Measurements from ENCODE around the gene CDK5RAP2. TPM values are rescaled to one million over a fixed set of nuclear protein-coding genes. Genes with fewer than 3 reads are reported as not detected.
A peak's percentile ranks its signal among the peaks of the same experiment; 100 is the strongest.
"Not testable (repeated sequence)": the region's sequence is repeated elsewhere in the genome, so short reads cannot be mapped to it uniquely, and the experiment has no call there.

The CDK5RAP2 gene
- total RNA-seq, 1 donor from 2014 or later = 27.4 TPM

DNA sequence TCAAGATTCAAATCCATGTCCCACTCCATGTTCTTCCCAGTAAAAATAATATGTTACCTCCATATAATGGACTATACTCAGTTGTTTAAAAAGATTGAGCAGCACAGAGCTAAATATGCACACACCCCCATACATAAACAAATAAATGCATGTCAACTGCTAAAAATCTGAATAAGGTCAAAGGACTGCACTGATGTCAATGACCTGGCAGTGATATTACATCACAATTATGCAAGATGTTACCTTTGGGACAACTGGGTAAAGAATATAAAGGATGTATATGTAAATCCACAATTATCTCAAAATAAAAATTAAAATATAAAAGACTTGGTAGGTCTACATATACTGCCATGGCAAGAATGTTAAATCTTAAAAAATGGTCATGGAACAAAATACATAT, 57.9 kb downstream of the CDK5RAP2 start:
- no peak for DNase-seq (ENCODE audit: low spot score)
- peak; percentile 61 for ATAC-seq

DNA sequence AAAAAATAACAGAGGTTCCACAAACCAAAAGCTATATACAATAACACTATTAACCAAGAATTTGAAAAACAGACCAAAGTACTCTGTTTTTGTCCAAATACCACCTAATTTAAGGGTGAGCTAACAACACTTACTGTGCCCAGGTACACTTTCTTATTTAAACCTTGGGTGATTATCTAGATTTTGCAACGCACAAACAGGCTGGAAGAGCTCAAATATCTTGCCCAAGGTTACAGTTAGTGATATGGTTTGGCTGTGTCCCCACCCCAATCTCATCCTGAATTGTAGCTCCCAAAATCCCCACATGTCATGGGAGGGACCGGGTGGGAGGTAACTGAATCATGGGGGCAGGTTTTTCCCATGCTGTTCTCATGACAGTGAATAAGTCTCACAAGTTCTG, 58.9 kb downstream of the CDK5RAP2 start:
- ATAC-seq = peak; percentile 53
- no peak for DNase-seq (ENCODE audit: low spot score)

DNA sequence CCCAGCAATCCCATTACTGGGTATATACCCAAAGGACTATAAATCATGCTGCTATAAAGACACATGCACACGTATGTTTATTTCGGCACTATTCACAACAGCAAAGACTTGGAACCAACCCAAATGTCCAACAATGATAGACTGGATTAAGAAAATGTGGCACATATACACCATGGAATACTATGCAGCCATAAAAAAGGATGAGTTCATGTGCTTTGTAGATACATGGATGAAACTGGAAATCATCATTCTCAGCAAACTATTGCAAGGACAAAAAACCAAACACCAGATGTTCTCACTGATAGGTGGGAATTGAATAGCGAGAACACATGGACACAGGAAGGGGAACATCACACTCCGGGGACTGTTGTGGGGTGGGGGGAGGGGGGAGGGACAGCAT, 64.0 kb downstream of the CDK5RAP2 start:
- not testable (repeated sequence) for DNase-seq (ENCODE audit: low spot score); ATAC-seq

DNA sequence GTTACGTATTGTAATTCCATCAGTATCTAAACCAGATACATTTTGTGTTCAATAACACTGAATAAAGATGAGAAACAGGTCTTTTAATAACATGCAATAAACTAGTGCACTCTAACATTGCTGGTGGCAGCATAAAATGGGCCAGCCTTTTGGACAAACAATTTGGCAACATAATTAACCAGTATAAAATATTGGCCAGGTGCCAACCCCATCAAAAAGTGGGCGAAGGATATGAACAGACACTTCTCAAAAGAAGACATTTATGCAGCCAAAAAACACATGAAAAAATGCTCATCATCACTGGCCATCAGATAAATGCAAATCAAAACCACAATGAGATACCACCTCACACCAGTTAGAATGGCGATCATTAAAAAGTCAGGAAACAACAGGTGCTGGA, 64.5 kb downstream of the CDK5RAP2 start:
- DNase-seq (ENCODE audit: low spot score); ATAC-seq: not testable (repeated sequence)

DNA sequence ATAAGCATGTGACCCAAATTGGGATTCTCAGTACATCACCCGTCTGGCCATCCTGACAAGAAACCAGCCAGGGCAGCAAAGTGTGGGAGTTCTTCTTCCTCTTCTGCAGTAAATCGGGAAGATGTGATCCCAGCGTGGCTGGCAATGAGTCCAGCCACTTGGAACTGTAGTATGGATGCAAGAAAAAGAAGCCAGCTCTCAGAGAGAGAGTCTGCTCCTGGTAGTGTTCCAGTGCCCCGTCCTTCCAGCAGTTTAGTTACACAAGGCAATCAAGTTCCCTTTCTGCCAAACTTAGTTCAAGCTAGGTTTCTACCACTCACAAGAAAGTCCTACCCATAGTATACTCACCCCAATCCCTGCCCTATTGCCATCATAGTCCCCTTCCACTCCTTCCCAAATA, 65.6 kb downstream of the CDK5RAP2 start:
- no peak for ATAC-seq
- no peak for DNase-seq (ENCODE audit: low spot score)

DNA sequence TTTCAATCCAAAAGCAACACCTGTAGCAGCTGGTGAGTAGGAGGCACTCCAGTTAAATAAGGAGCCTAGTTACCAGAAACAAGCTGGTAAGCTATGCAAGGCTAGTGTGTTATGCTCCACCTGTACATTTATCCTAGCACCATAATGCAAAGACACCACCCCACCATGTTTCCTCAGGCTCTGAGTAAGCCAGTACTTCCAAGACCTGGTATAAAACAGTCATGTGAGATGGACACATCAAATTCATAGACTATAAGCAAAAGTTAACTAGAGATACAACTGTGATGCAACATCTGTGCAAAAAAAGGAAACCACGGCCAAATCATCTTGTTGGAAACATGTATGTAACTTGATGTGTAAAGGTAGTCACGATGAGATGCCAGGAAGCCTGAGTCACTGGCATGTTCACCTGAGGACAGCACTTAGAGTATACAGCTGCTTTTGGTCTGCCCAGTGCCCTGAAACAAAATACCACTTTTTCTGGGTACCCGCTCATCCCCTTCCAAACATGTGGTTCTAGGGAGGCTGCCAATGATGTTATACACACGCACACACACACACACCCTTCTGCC, 66.1 kb downstream of the CDK5RAP2 start:
- ATAC-seq (no peak), DNase-seq (ENCODE audit: low spot score) (no peak)

DNA sequence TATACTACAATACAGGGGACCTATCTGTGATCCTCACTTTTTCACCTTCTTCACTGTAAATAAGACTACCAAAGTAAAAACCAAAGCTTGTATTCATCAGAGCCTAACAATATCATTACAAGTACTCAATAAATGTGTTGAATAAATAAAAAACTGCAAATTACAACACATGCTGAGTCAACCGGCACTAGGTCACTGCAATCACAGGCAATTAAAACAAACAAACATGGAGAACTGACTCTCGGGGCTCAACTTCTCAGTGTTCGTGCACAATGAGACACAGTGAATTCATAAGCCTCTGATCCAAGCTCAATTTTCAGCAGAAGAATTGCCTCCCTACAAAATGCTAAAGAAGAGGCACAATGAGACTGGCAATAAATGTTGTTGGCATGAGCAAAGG, 69.2 kb downstream of the CDK5RAP2 start:
- no peak for DNase-seq (ENCODE audit: low spot score)
- no peak for ATAC-seq

DNA sequence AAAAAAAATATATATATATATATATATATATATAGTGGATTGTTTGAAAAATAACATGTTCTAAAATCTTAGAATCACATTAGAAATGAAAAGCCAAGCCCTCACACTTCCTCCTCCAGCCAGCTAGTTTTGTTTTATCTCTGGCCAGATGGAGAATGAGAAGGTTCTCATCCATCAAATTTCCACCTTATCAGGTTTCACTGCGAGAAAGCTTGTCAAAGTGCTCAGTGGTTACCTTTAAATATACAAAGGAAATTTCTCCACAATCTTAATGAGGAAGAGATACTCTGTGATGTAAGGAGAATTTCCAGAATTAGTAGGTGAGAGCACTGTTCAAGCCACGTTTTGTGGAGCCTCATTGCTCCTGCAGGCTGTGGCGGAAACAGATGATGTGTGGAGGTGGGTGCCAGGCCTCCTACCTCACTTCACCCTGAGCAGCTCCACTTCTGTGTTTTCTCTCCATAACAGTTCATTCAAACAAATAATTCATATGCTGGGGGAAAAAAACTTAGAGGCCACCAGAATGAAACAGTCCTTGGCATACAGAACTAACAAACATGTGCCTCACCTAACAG, 71.9 kb downstream of the CDK5RAP2 start:
- ATAC-seq (no peak), DNase-seq (ENCODE audit: low spot score) (no peak)

DNA sequence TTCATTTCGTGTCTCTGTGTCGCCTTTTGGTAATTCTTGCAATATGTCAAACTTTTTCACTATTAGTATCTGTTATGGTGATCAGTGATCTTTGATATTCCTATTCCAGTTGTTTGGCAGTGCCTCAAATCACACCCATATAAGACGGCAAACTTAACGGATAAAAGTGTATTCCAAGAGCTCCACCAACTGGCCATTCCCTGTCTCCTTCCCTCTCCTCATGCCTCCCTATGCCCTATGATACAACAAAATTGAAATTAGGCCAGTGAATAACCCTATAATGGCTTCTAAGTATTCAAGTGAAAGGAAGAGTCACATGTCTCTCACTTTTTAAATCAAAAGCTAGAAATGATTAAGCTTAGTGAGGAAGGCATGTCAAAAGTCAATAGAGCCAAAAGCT, 74.8 kb downstream of the CDK5RAP2 start:
- DNase-seq (ENCODE audit: low spot score) (no peak), ATAC-seq (peak; percentile 96)

DNA sequence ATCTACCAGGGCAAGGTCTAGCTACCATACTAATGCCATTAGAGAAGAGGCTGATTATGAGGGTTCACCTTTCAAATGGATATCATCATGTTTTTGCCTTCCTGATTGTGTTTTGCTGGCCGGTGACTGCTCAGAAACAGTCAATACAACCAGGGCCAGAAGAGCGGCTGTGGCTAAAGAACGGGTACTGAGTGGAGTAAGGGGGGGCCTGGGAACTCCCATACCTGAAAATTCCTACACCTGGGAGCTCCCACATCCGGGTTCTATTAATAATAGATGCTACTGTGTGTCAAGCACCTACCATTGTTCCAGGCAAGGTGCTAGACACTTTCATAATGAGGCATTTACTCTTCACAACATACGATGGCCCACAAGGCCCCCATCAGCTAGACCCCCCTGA, 79.2 kb downstream of the CDK5RAP2 start:
- DNase-seq (ENCODE audit: low spot score) = no peak
- ATAC-seq = no peak

DNA sequence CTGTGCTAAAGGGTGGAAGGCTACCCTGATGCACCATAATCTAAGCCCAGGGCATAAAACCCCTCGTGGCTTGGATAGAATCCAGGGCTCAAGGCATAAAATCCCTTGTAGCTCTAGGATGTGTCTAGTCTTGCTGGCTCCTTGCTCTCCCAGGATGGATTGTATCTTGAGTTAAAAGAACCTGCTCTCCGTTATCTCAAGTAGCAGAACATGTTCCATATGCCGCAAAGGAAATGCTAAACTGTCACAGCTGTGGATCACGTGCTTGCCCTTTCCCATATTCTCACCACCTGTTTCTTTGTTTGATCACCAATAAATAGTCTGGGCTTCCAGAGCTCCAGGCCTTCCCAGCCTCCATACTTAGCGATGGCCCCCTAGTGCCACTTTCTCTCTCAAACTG, 82.1 kb downstream of the CDK5RAP2 start:
- DNase-seq (ENCODE audit: low spot score); ATAC-seq: not testable (repeated sequence)

DNA sequence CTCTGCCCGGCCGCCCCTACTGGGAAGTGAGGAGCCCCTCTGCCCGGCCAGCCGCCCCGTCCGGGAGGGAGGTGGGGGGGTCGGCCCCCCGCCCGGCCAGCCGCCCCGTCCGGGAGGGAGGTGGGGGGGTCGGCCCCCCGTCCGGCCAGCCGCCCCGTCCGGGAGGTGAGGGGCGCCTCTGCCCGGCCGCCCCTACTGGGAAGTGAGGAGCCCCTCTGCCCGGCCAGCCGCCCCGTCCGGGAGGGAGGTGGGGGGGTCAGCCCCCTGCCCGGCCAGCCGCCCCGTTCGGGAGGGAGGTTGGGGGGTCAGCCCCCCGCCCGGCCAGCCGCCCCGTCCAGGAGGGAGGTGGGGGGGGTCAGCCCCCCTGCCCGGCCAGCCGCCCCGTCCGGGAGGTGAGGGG, 83.5 kb downstream of the CDK5RAP2 start:
- not testable (repeated sequence) for DNase-seq (ENCODE audit: low spot score)

DNA sequence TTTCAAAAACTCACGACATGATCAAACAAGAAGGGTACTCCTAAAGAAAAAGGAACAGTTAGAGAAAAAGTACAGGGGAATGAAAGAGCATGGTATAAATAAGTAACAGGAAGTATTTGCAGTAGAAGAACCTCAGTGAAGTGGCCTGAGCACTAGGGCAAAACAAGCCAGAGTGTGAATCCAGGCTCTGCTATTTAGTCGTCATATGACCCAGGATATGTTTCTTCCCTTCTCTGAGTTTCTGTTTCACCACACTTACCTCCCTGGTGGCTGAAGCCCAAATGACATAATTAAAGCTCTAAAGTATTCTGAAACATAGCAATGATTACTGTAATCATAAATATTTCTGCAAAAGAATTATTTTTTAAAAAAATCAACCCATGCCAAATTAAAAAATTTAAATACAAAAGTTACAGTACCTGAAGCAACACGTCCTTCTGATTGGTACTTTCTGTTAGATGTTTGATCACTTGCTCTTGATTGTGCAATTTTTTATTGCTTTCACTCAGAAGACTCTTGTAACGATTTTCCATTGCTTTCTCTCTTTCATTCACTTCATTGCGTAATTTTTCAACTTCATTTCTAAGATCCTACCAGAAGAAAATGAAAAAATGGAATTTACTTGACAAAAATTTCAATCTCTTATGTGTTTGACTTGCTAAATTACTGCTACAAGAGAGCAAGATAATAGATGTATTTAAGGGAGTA, 88.9 kb downstream of the CDK5RAP2 start:
- peak; percentile 44 for ATAC-seq
- no peak for DNase-seq (ENCODE audit: low spot score)

More for the DNA sequence above, 83.5 kb downstream of the CDK5RAP2 start:
- not testable (repeated sequence) for ATAC-seq

DNA sequence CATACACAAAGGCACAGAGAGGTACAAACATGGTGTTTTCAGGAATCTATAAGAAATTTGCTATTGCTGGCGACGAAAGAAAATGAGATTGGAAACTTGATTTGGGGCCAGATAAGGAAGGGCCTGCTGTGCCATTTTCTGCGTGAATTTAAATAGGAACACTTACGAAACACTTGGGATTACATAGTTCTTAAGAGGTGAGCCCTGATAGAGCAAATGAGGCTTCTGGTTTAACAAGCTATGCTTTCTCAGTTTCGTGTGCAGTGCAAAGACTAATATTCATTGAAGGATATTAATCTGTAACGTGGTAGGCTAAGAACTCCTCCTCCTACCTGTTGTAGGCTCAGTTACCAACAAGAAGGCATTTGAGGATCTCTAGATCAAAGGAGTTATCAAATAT, 93.1 kb downstream of the CDK5RAP2 start:
- DNase-seq (ENCODE audit: low spot score) (no peak), ATAC-seq (no peak)

DNA sequence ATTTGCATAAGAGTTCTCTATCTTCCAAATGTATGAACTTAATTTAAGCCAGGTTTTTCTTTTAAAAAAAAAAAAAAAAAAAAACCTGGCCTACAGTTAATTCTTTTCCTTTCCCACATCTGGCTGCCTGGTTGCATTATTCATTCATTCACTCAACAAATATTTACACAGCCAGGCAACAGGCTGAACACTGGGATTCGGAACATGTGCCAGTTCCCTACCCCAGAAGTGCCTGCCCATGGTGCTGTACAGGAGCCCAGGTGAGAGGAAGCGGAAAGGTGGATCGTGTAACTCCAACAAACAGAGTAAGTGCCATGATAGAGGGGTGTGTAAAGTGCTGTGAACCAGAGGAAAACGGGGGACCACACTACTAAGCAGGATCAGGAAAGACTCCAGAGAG, 93.6 kb downstream of the CDK5RAP2 start:
- ATAC-seq (peak; percentile 91), DNase-seq (ENCODE audit: low spot score) (peak; percentile 66)

DNA sequence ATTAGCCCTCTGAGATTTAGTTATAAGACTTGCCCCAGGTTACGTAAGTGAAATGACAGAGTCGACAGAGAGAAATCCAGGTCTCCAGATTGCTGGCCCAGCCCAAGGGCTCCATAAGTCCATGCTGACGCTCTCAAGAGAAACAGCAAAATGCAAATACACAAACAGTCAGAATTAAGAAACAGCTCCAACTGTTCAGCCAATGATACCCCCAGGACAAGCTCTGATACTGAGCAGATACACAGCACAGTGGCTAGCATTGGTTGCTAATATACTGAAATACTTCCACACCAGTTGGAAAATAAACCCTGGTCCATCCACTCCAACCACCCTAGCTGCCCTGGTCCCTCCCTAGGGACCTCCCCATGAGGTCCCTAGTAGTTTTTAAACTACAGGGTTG, 94.2 kb downstream of the CDK5RAP2 start:
- peak; percentile 47 for ATAC-seq
- no peak for DNase-seq (ENCODE audit: low spot score)

DNA sequence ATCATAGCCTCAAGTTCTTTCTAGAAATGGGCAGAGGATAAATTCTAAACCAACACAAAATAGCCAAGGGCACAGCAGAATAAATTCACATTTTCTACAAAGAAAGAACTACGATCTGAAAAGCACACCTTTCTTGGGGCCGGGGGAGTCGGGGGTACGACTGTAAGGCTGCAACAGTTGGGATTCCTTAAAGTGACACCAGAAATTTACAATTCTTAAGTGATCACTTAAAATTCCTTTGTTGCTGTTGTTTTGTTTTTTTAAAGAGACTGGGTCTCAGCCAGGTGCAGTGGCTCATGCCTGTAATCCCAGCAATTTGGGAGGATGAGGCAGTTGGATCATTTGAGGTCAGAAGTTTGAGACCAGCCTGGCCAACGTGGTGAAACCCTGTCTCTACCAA, 95.8 kb downstream of the CDK5RAP2 start:
- no peak for ATAC-seq
- DNase-seq (ENCODE audit: low spot score) = no peak

DNA sequence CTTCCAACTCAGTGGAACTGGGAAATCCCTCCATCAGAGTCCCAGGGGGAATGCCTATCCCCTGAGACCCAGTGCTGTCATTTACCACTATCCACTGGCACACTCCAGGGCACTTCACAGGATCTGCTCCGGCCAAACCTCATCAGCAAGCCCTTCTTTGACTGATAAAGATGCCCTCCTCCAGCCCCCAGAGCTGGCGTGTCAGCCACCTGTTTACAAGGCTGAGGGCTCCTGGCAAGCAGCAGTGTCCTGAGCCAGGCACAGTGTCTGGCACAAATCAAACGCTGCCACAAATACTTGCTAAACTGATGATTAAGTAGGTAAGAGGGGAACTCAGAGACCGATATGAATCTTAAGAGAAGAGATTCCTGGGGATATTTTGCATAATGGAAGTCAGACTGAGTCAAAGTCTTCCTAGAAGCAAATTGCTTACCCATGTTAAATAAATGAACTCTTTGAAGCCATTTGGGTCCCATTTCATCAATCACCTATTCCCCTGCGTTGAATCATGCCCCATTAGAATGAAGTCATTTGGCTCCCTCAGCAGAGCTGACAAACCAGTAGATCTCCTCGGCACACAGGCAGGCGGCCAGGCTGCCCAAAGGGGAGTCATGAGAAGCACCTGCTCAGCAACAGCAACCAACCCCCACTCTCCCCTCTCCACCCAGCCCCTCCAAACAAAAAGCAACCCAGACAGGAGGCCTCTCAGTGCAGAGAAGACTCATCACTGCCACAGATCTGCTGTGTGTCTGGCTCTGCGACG, 97.4 kb downstream of the CDK5RAP2 start:
- no peak for DNase-seq (ENCODE audit: low spot score)
- ATAC-seq = no peak

DNA sequence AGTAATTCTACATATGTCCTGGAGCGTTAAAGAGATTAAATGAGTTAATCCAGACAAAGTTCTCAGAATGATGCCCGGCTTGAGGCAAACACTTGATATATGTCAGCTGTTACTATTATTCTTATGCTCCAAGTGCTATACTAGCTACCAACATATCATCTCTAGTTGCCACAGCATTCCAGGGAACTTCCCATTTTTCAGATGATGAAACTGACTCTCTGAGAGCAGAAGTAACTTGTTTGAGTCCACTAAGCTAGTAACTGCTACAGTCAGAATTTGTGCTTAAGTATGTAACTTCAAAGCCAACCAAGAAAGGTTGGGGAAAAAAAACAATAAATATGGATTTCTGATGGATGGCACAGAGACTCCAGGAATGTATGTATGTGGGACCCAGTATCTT, 98.1 kb downstream of the CDK5RAP2 start:
- no peak for ATAC-seq

DNA sequence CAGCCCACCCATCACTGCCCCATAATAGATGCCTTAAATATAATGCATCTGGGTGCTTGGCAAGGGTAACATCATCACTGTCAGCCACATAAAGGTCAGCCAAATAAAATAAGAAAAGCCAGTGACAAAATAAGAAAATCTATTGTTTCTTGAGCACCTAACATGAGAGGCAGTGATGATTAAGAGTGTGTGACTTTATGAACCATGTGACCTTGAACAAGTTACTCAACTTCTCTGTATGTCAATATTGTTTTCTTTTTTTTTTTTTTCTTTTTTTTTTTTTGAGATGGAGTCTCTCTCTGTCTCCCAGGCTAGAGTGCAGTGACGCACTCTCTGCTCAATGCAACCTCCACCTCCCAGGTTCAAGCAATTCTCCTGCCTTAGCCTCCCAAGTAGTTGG, 98.7 kb downstream of the CDK5RAP2 start:
- DNase-seq (ENCODE audit: low spot score) (no peak), ATAC-seq (no peak)

More for the DNA sequence above, 98.1 kb downstream of the CDK5RAP2 start:
- DNase-seq (ENCODE audit: low spot score) = no peak

DNA sequence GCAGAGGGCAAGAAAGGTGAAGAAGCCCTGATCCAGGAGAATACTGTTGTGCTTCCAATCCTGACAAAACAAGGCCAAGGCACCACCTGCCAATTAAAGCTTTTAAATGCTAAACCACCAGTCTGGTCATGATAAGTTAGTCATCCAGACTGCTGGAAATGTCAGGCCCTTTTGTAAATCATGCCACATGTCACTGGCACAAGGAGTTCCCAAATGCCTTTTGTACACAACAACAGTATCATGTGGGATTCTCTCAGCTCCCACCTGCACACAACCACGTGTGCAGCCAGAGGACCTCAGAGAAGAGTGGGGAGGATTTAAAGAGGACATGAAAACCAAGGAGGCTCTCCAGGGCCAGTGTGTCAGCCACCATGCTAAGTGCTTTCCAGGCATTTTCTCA, 99.3 kb downstream of the CDK5RAP2 start:
- ATAC-seq (no peak), DNase-seq (ENCODE audit: low spot score) (no peak)

DNA sequence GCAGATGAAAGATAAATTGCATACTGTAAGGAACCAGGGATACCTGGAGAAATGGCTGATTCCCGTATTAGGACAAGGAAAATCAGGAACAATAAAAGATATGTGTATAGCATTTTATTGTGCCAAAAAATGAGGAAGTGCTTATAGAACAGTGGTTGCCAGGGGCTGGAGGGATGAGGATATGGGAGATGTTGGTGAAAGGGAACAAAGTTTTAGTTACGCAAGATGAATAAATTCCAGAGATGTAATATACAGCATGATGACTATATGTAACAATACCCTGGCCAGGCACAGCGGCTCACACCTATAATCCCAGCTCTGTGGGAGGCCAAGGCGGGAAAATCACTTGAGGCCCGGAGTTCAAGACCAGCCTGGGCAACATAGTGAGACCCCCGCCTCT, 101.8 kb downstream of the CDK5RAP2 start:
- no peak for DNase-seq (ENCODE audit: low spot score)
- ATAC-seq = no peak
